ENCODE measurements around the gene NRXN3.

GRCh38 chr14:79540394-79540793, 1370.2 kb downstream of the NRXN3 start:
- TF ChIP-seq GATA3 (IDR thresholded peaks at IDR 0.05; ENCODE audit: low read depth, low read length) (no peak), GATA2 (IDR thresholded peaks at IDR 0.05; ENCODE audit: low read depth, low read length) (no peak)

Data from SH-SY5Y (cell line).